Cardiac septum (tissue), 1 donor: ENCODE results near the gene FBN1. TPM values are rescaled to one million over a fixed set of nuclear protein-coding genes. Genes with fewer than 3 reads are reported as not detected.

Experiments
- DNase-seq: peaks from one replicate; pipeline ENCODE4 v3.0.0-alpha.2; 2020; ENCODE audit warnings: low spot score
- intact Hi-C: fragments of 100-400 bp; cut with DNase I; formaldehyde crosslinking; loops from one replicate; pipeline ENCODE4 v1.14.0; 2022
- total RNA-seq: library from RNA; stranded (reverse); fragmentation: NEBNext Ultra II Directional; extraction: Animal tissue kit (Norgen Biotek cat#: 25700); gene quantifications from one replicate; pipeline ENCODE4 v1.2.1, GENCODE V29; 2021
- donor health status: DM: no; HTN: no; CAD: no.

FBN1 gene
- total RNA-seq, 1 donor from 2014 or later: 32.1 TPM

GRCh38 chr15:48630245-48630644 is 15.3 kb downstream of the FBN1 start:
- intact Hi-C loops: no loop called here
- no peak for DNase-seq

DNA sequence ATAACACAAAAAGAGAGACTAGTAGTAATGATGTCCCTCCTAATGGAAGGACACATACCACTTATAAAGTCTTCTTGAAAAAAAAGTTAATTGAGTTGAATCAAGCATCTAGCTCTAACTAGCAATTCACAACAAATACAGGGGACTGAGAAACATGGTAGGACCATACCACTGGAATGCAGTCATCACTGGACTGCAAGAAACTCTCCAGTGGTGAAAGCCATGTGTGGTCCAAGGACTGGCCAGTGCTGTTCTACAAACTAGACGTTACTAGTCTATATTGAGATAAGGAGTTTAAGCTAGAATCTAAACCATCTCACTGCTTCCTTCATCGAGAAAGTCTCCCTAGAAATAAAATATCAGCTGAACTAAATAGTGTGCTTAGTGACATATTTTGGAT is 16.7 kb downstream of the FBN1 start:
- DNase-seq: no peak

DNA sequence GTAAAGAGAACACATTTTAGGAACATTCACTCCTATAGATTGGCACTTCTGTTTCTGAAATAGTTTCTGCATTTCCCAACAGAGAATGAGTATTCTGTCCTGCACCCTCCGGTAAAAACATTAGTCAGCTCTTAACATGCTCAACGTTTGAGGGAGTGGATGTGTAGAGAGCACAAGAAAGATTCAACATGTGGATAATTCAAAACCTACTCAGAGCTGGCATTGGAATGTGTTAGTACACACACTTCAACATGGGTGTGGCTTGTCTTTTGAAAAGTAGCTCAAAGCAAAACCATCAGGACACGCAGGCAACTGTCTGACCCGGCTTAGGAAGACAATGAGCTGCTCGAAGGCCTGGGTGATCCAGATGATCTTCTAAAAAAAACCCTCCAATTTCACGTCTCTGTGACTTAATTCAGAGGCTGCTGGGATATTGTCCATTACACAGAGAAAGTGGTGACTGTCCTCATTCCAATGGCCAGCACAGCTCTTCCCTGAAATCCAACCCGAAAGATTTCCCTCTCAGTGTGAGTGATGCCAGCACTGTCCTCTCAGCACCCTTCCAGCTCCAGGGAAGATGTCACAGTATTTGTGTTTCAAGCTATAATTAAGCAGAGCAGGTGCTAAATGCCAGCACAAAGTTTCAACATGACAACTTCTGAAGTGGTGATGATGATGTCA is 18.1 kb downstream of the FBN1 start:
- DNase-seq: no peak
- intact Hi-C loops: no loop called here

More for the DNA sequence above, 16.7 kb downstream of the FBN1 start:
- intact Hi-C loops: no loop called here

DNA sequence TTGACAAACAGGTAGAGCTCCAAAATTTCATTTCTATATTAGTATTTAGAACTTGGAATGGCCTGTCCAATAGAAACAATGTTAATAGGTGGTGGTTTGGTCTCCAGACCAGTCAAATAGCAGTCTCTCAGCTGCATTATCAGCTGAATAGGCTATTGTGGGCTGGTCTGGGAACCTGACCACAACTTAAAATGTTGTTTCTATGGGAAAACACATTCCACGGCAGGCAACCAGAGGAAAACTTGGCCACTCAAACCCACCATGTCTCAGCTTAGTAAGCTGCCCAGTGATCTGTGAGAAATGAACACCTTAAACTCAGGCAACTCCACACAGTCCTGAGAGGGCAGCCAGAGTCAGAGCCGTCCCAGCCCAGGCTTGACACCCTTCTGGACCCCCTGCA is 20.4 kb downstream of the FBN1 start:
- intact Hi-C loops: no loop called here
- no peak for DNase-seq

DNA sequence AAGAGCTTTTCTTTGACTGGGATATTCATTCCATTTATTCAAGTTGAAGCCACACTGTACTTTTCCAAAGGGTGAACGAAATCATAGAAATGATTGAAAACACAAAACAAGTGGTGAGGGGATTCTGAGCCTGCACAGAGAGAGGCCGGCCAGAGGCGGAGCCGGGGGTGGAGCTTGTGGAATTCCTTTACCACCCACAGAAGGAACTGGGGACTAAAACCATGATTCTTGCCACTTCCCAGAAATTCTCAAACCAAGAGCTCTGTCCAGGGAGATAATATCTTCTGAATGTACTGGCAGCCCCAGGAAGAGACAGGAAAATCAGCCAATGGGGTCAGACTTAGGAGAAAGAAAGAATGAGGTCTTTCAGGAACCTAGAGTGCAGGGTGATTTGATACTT is 20.8 kb downstream of the FBN1 start:
- intact Hi-C loops: no loop called here
- no peak for DNase-seq

- intact Hi-C loops: no loop called here
- DNase-seq: no peak
These were observed 22.1 kb downstream of the FBN1 start for GRCh38 chr15:48623456-48623855.

DNA sequence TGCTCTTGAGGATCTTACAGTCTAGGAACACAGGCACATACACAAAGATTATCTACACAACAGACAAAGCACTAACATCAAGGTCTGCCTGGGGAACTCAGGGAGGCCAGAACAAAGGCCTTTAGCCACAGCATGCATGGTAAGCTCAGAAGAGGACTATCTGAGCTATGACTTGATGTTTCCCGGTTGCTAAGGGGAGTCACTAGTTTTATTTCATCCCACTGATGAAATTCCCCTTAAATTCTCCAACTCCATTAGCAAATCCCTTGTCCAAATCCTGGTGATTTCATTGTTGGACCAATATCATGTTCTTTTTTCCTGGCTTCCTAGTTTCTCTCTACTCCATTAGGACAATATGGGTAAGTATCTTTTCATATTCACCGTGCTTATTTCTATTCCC is 23.3 kb downstream of the FBN1 start:
- no peak for DNase-seq
- intact Hi-C loops: no loop called here

- intact Hi-C loops: no loop called here
- DNase-seq: no peak
These were observed 26.1 kb downstream of the FBN1 start for GRCh38 chr15:48619446-48619845.

GRCh38 chr15:48617619-48618018 is 27.9 kb downstream of the FBN1 start:
- intact Hi-C loops: no loop called here
- DNase-seq: no peak

DNA sequence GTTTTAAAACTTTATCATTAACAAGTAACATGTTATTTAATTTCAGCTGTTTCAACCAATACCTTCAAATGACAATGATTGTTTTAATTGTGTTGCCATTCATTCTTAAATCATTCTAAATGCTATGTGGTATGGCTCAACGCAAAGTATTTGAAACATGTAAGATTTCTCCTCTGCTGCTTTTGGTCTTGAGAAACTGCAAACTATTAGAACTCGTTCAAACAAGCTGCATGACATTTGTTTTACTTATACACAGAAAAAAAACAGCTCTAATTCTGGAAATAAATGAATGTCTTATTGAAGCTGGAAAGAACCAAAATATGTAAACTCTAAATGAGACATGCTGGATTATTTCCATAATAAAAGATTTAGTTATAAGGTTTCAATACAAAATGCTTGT is 29.3 kb downstream of the FBN1 start:
- intact Hi-C loops: no loop called here

GRCh38 chr15:48614051-48614450 is 31.5 kb downstream of the FBN1 start:
- intact Hi-C loops: no loop called here
- no peak for DNase-seq

More for the DNA sequence above, 29.3 kb downstream of the FBN1 start:
- DNase-seq: no peak

GRCh38 chr15:48609486-48609885 is 36.0 kb downstream of the FBN1 start:
- intact Hi-C loops: no loop called here
- no peak for DNase-seq

- DNase-seq: no peak
- intact Hi-C loops: no loop called here
These were observed 37.7 kb downstream of the FBN1 start for GRCh38 chr15:48607846-48608245.

GRCh38 chr15:48604567-48604966 is 40.9 kb downstream of the FBN1 start:
- intact Hi-C loops: loop anchor here (5.0 kb wide), 1 partner anchor 67 kb away; no protein-coding TSS in a partner anchor

DNA sequence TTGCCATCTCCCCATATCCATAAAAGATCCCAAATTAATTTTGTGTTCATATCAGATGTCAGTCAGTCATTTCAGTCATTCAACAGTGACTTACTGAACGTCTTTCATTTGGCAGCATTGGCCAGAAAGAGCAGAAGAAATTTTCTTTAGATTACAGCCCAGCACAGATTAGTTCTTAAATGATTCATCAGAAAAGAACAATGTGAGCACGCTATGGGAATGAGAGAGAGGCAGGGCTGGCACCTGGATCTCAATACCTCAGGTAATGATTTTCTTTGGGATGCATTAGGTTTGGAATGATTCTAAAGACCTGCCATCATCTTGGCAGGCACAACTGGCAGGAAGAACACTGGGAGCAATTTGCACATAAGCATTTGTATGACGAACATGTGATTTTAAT is 41.6 kb downstream of the FBN1 start:
- intact Hi-C loops: loop anchor here (5.0 kb wide), 1 partner anchor 67 kb away; no protein-coding TSS in a partner anchor
- DNase-seq: no peak

More at GRCh38 chr15:48604567-48604966, 40.9 kb downstream of the FBN1 start:
- no peak for DNase-seq

- no peak for DNase-seq
- intact Hi-C loops: loop anchor here (5.0 kb wide), 1 partner anchor 66 kb away; no protein-coding TSS in a partner anchor
These were observed 42.4 kb downstream of the FBN1 start for GRCh38 chr15:48603123-48603500.

- intact Hi-C loops: loop anchor here (5.0 kb wide), 1 partner anchor 65 kb away; no protein-coding TSS in a partner anchor
- no peak for DNase-seq
These were observed 43.0 kb downstream of the FBN1 start for GRCh38 chr15:48602358-48603122.

- intact Hi-C loops: loop anchor here (5.0 kb wide), 1 partner anchor 64 kb away; no protein-coding TSS in a partner anchor
- DNase-seq: no peak
These were observed 44.4 kb downstream of the FBN1 start for GRCh38 chr15:48601095-48601494.

DNA sequence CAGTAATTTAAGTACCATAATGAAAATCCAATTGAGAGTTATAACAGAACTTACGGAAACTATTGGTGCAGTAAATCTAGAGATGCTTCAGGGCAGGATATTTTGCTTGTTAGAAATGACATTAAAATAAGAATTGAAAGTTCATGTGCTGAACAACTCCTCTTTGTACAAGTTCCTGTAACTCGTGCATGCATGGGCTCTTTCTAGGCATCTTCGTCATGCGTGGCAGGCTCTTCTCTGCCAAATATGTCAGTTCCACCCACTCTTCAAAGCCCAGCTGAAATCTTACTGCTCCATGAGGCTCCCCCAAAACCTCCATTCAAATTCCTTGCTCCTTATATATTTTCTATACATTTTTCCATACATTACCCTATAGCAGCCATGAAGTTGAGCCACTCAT is 48.7 kb downstream of the FBN1 start:
- intact Hi-C loops: no loop called here
- no peak for DNase-seq

DNA sequence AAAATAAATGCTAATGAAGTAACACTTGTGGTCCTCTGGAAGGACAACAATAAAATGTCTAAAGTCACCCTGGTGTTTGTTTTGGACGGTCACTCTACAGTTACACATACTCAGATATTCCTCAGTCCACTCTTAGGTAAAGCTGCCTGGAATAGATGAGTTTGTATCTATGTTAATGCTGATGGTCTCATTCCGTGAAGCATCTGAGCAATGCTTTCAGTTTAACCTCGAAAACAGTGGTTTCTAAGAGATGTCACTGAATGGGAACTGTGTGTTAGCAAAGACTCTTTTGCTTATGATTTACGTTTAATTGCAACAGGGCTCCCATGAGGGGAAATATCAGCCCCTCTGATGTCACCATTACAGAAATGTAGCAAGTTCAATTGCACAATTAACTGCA is 49.1 kb downstream of the FBN1 start:
- DNase-seq: no peak
- intact Hi-C loops: no loop called here

GRCh38 chr15:48595981-48596380 is 49.5 kb downstream of the FBN1 start:
- no peak for DNase-seq
- intact Hi-C loops: no loop called here
